Activated naive CD8-positive, alpha-beta T cell treated with anti-CD3 and anti-CD28 coated beads, Interleukin-2, amount 10 ng/mL, durations not matched to agents 7 days and 5 days (primary cell): Measurements from ENCODE around the gene ICAM2. TPM values are rescaled to one million over a fixed set of nuclear protein-coding genes. Genes with fewer than 3 reads are reported as not detected.

Source experiments
- ATAC-seq: fragments of 150-1000 bp; cut with Tn5 transposase; one replicate; pipeline ENCODE4 v1.10.0; 2021; ENCODE audit warnings: low read depth, moderate library complexity
- POLR2A ChIA-PET: fragments of 350-600 bp; sonication (Branson Sonifier 250); formaldehyde crosslinking; loops from one replicate; lab custom pipeline; 2021; ENCODE audit warnings: antibody characterized with exemption; lab: Charles Lee
- DNase-seq: peaks from one replicate; pipeline ENCODE4 v3.0.0; 2021
- H3K27ac Mint-ChIP-seq: one replicate; pipeline ENCODE4 v1.8.0; 2022; ENCODE audit warnings: mild to moderate bottlenecking, mixed read lengths
- H3K27me3 Mint-ChIP-seq: one replicate; pipeline ENCODE4 v1.8.0; 2022; ENCODE audit warnings: mild to moderate bottlenecking, moderate library complexity, mixed read lengths
- H3K36me3 Mint-ChIP-seq: one replicate; pipeline ENCODE4 v1.8.0; 2021; ENCODE audit warnings: mild to moderate bottlenecking, mixed read lengths
- H3K4me1 Mint-ChIP-seq: one replicate; pipeline ENCODE4 v1.8.0; 2021; ENCODE audit warnings: mixed read lengths
- H3K4me3 Mint-ChIP-seq: one replicate; pipeline ENCODE4 v1.8.0; 2022; ENCODE audit warnings: mild to moderate bottlenecking, moderate library complexity, mixed read lengths
- H3K9me3 Mint-ChIP-seq: one replicate; pipeline ENCODE4 v1.8.0; 2021; ENCODE audit warnings: mixed read lengths
- total RNA-seq, 2 experiments: library from RNA; stranded (reverse); gene quantifications; one replicate each; pipeline ENCODE4 v1.2.3, GENCODE V29; 2021

Gene ICAM2
- total RNA-seq, 2 experiments from 2014 or later = 59.0 to 61.7 TPM

DNA sequence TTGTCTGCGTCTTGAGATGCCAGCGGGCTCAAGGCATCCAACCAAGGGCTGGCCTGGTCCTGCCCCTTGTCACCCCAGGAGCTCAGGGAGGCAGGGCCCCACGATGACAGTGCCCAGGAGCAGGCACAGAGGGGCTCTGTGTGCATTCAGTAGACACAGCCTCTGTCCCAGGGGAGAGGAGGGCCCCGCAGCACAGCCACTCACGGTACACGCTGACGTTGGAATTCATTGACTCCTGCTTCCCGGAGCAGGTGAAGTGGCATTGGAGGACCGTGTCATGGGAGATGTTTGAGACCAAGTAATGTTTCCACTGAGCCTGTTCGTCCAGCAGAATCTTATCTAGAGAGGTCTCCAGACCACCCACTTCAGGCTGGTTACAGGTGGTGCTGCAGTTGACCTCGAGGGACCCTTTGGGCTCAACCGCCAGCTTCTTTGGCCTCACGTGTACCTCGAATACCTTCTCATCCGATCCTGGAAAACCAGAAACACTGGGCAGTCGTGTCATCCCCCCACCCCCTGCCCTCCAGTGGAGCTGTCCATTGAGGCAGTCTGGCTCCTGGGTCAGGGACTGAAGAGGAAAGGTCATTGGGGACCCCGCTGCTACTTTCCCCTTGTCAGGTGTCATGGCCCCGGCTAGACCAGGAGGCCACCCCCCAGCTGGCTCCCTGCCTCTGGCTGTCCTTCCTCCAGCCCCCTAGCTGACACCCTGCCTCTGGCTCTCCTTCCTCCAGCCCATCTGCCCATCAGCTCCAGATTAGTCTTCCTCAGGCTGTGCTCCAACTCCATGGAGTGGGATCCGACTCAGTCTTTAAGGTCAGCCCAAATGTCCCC lies 15.3 kb downstream of the ICAM2 start:
- Mint-ChIP-seq H3K27me3 (no peaks in the 10 kb centered on the region), H3K4me1 (peaks cover 8% of the 10 kb centered on the region), H3K27ac (no peak overlapping the region), H3K36me3 (peaks cover 5% of the 10 kb centered on the region), H3K9me3 (peaks cover 1% of the 10 kb centered on the region), H3K4me3 (no peak overlapping the region)
- no peak for ATAC-seq
- POLR2A ChIA-PET = interaction anchor here (0.8 kb wide), 1 partner anchor 15 kb away, joined by 3 read pairs; the partner anchor contains the start of gene ICAM2
- DNase-seq = no peak

DNA sequence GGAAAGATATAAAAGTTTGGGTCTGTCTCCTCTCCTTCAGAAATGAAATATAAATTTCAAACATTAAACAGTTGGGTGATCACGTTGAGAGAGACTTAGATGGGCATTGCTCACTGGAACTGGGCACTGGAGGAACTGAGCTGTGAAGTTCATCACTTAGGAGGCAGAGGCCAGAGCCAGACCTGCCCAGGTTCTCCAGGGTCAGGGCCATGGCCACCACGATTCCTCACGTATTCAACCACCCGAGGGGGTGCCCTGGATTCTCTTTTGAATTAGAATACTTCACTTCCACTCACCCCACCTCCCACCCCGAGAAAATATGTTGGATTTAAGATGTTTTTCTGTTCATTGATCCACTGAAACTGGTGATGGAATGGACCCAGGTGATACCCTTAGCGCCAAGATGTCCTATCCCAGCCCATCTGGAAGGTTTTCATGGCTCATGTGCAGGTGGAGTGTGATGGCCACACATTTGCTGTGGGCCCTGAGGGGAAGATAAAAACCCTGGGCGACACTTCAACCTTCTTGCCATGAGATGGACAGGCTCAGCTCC lies 16.1 kb downstream of the ICAM2 start:
- Mint-ChIP-seq H3K27me3 (no peaks in the 10 kb centered on the region), H3K4me1 (peaks cover 5% of the 10 kb centered on the region), H3K36me3 (no peaks in the 10 kb centered on the region), H3K4me3 (no peak overlapping the region), H3K9me3 (no peaks in the 10 kb centered on the region), H3K27ac (no peak overlapping the region)
- peak; percentile 6 for DNase-seq
- ATAC-seq = no peak
- POLR2A ChIA-PET = interaction anchor here (0.8 kb wide), 1 partner anchor 16 kb away, joined by 3 read pairs; the partner anchor contains the start of gene ICAM2

DNA sequence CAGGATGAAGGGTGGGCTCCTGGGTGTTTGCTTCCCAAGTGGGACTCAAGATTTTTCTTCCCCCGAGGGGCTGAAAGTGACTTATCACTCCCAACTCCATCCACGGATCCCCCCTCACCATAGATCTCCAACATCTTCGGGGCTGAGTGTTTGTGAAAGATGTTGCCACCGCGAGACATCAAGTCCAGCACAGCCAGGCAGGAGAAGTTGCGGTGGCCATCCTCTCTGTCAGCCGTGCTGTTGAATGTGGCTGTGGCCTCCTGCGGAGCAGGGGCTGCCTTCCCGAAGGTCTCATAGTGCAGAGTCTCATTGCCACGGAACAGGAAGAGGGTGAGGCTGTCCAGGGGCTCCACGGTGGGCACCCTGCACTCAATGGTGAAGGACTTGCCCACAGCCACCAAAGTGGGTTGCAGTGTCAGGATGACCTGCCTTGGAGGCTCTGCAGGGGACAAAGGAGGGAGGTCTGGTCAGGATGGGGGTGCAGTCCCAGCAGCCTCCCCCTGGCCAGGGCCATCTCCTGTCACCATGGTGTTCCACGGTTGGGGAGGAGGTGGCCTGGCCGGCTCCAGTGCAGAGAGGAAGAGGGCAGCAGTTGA lies 16.8 kb downstream of the ICAM2 start:
- Mint-ChIP-seq H3K27me3 (no peaks in the 10 kb centered on the region), H3K9me3 (no peaks in the 10 kb centered on the region), H3K36me3 (no peaks in the 10 kb centered on the region), H3K27ac (no peak overlapping the region), H3K4me3 (no peak overlapping the region), H3K4me1 (peaks cover 2% of the 10 kb centered on the region)
- POLR2A ChIA-PET = no interaction called here
- no peak for ATAC-seq
- peak; percentile 16 for DNase-seq

DNA sequence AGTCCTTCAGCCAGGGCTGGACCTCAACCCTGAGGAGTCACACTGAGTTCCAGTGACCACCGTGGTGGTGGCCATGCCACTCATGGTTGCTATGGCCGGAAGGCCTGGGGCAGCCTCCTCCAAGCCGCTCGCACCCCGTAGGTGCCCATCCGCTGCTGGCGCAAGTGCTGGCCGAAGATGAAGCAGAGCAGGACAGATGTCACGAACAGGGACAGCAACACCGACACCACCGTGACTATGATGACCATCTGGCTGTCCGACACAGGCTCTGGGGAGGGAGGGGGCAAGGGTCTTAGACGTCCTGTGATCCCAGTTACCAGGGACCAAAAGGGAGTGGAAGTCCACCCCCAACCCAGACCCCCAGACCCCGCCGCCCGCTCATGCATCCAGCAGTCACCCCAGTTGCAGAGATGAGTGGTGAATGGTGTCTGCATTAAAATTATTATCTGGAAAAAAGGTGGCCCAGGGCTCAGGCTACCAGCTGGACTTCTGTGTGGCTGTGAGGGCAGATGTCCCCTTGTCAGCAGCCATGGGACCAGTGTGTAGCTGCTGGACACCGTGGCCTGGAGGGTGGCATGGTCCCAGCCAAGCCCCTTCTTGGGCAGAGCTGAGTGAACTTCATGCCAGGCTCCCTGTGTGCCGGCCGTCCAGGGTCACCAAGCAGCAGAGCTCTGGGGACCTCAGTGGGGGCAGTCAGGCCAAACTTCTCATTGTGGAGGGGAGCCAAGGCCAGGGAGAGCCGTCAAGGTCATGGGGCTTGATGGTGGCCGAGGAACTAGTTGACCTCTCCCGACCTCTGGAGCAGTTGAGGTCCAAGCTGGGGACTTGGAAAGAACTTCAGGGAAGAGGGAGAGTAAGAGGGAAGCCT lies 17.5 kb downstream of the ICAM2 start:
- no peaks in the 10 kb centered on the region for H3K36me3 Mint-ChIP-seq
- H3K9me3 Mint-ChIP-seq = no peaks in the 10 kb centered on the region
- peaks cover 2% of the 10 kb centered on the region for H3K4me1 Mint-ChIP-seq
- H3K27me3 Mint-ChIP-seq = no peaks in the 10 kb centered on the region
- POLR2A ChIA-PET = no interaction called here
- ATAC-seq (no peak), DNase-seq (peak; percentile 26)
- no peak overlapping the region for H3K27ac Mint-ChIP-seq
- H3K4me3 Mint-ChIP-seq = no peak overlapping the region

DNA sequence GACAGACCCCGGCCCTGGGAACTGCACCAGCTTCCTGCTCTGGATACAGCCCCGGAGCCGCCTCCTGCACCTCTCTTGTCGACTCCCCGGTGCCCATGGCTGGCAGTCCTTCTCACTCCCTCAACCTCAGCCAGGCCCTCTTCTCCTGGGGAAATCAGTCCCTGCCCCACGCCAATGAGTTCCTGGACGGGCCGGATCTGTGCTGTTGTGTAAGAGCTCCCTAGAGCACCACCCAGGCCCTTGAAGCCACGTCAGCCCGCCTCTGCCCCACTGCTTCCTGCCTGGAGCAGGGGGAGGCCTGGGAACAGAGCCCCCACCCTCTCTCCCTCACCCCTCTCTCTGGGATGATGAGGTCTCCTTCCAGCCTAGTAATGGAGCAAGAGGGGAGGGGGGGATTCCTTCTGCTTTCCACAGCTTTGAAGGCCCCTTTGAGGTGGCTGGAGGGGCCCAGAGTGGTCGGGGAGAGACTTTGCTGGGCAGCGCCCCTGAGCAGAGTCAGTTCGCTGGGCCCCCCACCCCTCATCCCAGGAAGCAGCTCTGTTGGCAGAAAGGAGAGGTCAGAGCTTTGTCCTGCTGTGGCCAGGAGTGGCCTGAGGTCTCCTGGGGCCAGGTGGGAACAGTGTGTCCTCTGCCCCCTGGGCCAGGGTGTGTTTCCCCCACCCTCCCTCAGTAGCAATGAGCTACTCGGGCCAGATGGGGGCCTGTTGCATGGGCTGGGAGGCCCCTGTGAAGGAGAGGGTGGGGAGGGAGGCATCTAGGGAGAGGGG lies 18.5 kb downstream of the ICAM2 start:
- H3K27me3 Mint-ChIP-seq = peaks cover under 1% of the 10 kb centered on the region
- H3K4me3 Mint-ChIP-seq = no peak overlapping the region
- no peak overlapping the region for H3K27ac Mint-ChIP-seq
- H3K9me3 Mint-ChIP-seq = no peaks in the 10 kb centered on the region
- no peaks in the 10 kb centered on the region for H3K36me3 Mint-ChIP-seq
- ATAC-seq (no peak), DNase-seq (peak; percentile 27)
- POLR2A ChIA-PET = no interaction called here
- peaks cover 10% of the 10 kb centered on the region for H3K4me1 Mint-ChIP-seq

DNA sequence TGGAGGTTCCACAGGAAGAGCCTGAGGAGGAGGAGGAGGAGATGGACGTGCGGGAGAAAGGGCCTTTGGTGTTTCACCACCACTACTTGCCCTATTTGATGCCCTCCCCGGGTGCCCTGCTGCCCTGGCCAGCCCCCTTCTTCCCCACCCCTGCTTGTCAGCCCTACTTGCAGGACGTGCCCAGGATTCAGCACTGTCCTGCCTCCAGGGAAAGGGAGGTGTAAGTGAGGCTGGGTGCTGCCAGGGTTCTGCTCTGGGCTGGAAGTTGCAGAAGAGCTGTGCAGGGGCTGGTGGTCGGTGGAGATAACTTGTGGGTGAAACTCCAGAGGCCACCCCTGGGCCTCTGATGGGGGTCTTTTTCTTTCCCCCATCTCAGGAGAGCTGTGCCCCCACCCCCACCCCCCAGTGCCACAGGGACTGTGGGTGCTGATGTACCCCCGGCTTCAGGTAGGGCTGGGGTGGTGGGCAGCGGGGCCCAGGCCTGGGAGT lies 19.3 kb downstream of the ICAM2 start:
- Mint-ChIP-seq H3K27ac (no peak overlapping the region), H3K9me3 (no peaks in the 10 kb centered on the region), H3K4me1 (peaks cover 10% of the 10 kb centered on the region), H3K4me3 (no peak overlapping the region), H3K36me3 (no peaks in the 10 kb centered on the region), H3K27me3 (peaks cover 9% of the 10 kb centered on the region)
- POLR2A ChIA-PET = no interaction called here
- DNase-seq (peak; percentile 23), ATAC-seq (no peak)

DNA sequence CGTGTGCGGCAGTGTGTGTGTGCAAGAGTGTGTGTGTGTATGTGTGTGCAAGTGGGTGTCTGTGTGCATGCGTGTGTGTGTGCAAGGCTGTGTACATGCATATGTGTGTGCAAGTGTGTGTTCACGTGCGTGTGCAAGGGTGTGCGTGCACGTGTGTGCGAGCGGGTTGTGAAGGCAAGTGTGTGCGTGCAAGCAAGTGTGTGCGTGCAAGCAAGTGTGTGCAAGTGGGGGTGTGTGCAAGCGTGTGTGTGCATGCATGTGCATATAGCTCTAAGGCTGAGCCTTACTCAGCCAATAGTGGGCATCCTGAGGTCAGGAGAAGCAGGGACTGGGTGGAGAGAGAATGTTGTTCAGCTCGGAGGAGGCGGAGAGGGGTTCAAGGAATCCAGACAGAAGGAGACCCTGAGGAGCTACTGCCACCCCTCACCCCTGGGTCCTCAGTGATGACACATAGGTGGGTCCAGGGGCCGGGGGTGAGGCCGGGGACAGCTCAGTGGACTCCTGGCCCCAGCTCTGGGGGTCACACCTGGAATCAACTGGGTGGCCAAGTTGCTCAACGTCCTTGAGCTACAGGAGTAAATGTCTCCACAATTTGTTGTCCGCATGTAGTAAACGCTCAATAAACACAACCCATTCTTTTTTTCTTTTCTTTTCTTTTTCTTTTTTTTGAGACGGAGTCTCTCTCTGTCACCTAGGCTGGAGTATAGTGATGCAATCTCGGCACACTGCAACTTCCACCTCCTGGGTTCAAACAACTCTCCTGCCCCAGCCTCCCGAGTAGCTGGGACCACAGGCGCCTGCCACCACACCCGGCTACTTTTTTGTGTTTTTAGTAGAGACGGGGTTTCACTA lies 20.5 kb downstream of the ICAM2 start:
- POLR2A ChIA-PET = interaction anchor here (1.2 to 2.6 kb wide), 3 partner anchors 17 to 51 kb away, joined by 4 to 15 read pairs (median 13); partner anchors contain the start of gene ICAM2
- Mint-ChIP-seq H3K9me3 (no peaks in the 10 kb centered on the region), H3K27me3 (peaks cover 14% of the 10 kb centered on the region), H3K4me1 (peaks cover 8% of the 10 kb centered on the region), H3K27ac (no peak overlapping the region), H3K4me3 (no peak overlapping the region), H3K36me3 (no peaks in the 10 kb centered on the region)
- ATAC-seq (no peak), DNase-seq (peak; percentile 33)

DNA sequence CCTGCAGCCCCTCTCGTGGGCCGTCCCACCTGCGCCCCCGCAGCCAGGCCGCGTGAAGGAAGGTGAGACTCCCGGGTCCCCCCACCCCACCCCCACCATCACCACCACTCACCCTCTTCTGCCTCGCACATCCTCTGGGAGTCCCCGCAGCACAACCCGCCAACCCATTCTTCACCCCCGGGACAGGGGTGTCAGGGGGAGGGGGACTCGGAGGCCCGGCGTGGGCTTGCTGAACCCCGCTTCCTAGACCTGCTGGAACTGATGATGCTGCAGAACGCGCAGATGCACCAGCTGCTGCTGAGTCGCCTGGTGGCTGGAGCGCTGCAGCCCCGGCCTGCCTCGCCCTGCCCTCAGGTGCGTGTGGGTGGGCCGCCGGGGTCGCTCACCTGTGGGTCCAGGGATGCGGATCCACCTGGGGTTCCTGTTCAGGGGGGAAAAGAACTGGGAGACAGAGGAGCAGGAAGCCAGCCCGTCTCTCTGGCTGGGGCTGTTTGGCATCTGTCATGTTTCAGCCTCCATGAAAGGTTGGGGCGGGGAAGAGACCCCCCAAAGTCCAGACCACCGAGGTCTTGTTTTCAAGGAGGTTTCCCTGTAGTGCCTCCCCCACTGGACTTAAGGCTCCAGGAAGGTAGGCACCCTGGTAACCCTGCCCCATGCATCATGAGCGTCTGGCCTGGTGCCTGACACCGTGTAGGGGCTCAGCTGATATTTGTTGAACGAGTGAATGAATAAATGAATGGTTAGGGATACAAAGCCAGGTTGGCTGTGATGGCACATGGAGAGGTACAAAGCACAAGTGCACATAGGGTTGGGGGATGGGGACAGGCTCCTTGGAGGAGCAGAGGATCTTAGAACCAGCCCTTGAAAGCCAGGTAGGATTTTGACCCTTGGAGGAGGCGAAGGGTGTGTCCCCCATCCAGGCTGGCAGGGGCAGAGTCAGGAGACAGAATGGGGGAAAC lies 21.4 kb downstream of the ICAM2 start:
- no peaks in the 10 kb centered on the region for H3K9me3 Mint-ChIP-seq
- peaks cover 9% of the 10 kb centered on the region for H3K4me1 Mint-ChIP-seq
- peaks cover 19% of the 10 kb centered on the region for H3K27me3 Mint-ChIP-seq
- POLR2A ChIA-PET = interaction anchor here (0.9 to 2.6 kb wide), 4 partner anchors 18 to 147 kb away, joined by 3 to 15 read pairs (median 8); partner anchors contain the start of gene ICAM2
- H3K4me3 Mint-ChIP-seq = peak overlapping the region; percentile 93
- H3K27ac Mint-ChIP-seq = peak overlapping the region; percentile 77
- ATAC-seq (peak; percentile 17), DNase-seq (no peak)
- no peaks in the 10 kb centered on the region for H3K36me3 Mint-ChIP-seq

DNA sequence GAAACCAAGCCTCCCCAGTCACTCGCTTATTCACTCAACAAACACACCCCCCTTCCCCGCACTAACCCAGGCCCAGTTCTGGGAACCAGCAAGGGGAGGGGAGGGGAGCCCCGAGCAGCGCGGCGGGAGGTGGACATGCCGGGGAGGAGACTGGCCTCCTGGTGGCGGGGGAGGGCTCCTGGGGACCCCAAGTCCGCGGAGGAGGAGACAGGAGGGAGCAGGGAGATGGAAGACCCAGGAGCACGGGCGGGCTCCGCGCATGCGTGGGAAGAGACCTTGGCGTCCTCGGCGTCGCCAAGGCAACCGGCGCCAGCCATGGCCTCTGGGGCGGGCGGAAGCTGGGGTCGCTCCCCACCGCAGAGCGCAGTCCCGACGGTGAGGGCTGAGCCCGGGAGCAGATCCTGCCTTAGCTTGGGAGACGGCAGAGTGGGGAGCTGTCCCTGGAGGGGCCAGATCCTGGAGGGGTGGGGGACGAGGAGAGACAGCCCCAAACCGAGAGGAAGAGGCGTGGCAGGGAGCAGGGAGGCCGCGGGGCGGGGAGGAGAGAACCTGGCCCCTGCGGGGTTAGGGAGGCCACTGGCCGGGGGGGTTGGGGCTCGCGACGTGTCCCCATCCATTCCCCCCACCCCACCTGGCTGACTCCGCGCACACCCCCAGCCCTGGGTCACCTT lies 22.2 kb downstream of the ICAM2 start, which contains the start of gene PRR29:
PRR29 (plus strand) TSS at position 302 of the 671 bp plus-strand sequence; CDS start at position 316, 14 bp downstream.
- Mint-ChIP-seq H3K4me3 (peak within 1 kb of the TSS; percentile 93), H3K4me1 (peaks cover 16% of the 10 kb centered on the region), H3K9me3 (no peaks in the 10 kb centered on the region), H3K27ac (peak within 1 kb of the TSS; percentile 82), H3K27me3 (peaks cover 19% of the 10 kb centered on the region), H3K36me3 (no peaks in the 10 kb centered on the region)
- peak; percentile 87 for DNase-seq
- POLR2A ChIA-PET = interaction anchor here (0.9 to 2.6 kb wide), 4 partner anchors 19 to 148 kb away, joined by 3 to 15 read pairs (median 9); partner anchors contain the start of gene ICAM2
- ATAC-seq = peak; percentile 74

DNA sequence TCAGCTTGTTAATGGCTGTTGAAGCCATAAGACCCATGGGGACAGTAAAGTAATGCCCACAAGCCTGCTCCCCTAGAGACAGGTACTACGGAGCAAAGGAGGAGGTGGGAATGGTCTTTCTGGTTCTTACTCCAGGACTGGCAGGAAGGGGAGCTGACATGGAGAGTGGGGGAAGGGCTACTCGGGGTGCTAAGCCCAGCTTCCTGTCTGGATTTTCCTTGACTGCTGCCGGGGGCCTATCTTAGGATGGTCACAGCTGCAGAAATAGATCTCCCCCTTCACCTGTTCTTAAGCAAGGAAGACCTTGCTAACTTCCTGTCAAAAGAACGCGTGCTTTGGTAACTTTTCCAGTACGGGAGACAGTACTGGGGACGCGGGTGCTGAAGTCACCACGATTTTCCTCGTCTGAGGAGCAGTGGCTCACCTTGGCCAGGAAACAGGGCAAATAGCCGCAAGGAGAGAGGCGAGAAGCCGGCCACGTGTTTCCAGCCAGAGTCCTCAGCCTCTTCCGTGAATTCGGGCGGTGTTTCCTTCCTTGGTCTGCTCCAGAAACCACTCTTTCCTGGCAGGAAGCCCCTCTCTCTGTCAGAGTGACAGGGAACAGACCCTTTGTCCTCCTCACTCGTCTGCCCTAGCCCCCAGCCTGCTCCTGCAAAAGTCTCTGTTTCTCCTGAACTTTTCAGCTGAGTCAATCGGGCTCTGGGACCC lies 22.9 kb downstream of the ICAM2 start:
- H3K27ac Mint-ChIP-seq = no peak overlapping the region
- peak overlapping the region; percentile 93 for H3K4me3 Mint-ChIP-seq
- no peaks in the 10 kb centered on the region for H3K9me3 Mint-ChIP-seq
- ATAC-seq (no peak), DNase-seq (no peak)
- peaks cover 20% of the 10 kb centered on the region for H3K4me1 Mint-ChIP-seq
- H3K27me3 Mint-ChIP-seq = peaks cover 22% of the 10 kb centered on the region
- POLR2A ChIA-PET = interaction anchor here (0.9 to 2.6 kb wide), 4 partner anchors 20 to 149 kb away, joined by 3 to 15 read pairs (median 9); partner anchors contain the start of gene ICAM2
- H3K36me3 Mint-ChIP-seq = peaks cover 2% of the 10 kb centered on the region
